Hippocampal formation (tissue), 2 donors: ENCODE measurements around the gene RANBP17.
"Not testable (repeated sequence)": the region's sequence is repeated elsewhere in the genome, so short reads cannot be mapped to it uniquely, and the experiment has no call there.

Experiments used
- DNase-seq, 2 donors: peaks; one replicate each; lab custom pipeline; 2025; lab: John Stamatoyannopoulos, UW

RANBP17 gene

DNA sequence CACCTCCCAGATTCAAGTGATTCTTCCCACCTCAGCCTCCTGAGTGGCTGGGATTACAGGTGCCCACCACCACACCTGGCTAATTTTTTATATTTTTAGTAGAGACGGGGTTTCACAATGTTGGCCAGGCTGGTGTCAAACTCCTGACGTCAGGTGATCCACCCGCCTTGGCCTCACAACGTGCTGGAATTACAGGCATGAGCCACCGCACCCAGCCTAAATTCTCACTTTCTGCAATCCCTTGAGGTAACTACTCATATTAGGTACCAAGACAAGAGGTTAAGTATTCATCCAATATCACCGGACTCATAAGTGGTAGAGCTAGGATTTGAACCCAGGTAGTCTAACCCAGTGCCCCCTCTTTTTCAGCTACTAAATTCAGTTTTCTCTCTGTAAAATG lies 436.1 kb downstream of the RANBP17 start:
- DNase-seq, result not testable (repeated sequence)

DNA sequence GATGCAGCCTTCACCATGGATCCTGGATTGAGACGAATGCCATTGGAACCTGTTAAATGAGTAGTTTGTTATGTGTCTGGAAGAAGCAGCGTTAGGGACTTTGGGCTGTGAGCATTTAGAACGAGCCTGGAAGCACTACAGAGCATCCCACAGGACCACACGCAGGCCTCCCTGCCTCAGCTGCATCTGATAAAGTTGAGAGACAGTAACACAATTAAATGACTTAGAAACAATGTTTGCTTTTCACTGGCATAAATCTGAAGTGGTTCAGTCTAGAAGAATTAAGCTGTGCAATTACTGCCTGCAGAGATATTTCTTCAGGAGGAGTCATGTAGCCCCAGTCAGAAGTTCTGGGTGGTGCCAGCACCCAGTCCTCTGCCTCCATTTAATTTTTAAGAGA lies 437.4 kb downstream of the RANBP17 start:
- DNase-seq, result no peak

DNA sequence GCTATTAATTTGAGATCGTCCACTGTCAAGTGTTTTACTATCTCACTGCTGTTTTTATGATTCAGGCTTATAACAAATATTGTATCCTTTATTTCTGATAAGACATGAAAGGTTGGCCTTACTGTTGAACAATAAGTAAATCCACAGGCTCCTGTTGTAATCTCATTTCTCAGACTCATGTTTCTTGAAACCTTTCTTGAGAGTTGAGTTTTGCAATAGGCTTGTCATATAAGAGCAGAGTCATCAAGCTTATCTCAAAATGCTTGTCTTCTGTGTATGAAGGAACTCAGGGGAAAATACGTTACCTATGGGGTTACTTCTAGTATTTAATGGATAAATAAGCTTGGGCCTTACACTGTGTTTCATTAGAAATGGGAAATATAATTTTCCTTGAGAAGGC lies 438.0 kb downstream of the RANBP17 start:
- no peak for DNase-seq

DNA sequence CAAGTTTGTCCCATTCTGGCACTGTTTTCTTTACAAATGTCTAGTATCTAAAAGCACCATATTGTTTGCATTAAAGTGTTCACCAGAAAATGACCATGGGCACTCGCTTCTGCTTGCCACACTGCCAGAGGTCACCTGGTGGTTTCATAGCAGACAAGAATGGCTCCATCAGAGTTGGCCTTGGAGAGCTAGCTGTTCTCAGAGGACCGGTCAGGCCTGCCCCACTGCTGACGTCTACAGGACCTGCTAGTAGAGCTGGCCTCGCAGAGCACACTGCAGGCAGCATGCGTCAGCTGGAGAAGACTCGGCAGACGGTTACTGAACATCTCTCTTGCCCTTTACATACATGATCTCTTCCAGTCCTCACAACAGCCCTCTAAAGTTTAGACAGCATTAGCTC lies 438.5 kb downstream of the RANBP17 start:
- no peak for DNase-seq

DNA sequence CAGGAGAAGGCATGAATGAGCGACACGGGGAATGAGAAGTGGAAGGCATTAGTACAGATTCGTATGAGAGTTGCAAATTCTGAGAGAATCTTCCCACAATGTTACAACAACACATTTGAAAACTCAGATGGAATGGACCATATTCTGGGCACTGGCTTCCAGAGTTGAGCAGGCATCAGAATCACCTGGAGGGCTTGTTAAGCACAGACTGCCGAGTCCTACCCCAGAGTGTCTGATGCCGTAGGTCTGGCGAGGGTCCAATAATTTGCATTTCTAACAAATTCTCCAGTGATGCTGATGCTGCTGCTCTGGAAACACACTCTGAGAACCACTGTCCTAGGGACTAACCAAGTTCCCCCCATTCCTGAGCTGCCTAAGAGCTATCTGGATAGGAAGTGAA lies 444.3 kb downstream of the RANBP17 start:
- no peak for DNase-seq

DNA sequence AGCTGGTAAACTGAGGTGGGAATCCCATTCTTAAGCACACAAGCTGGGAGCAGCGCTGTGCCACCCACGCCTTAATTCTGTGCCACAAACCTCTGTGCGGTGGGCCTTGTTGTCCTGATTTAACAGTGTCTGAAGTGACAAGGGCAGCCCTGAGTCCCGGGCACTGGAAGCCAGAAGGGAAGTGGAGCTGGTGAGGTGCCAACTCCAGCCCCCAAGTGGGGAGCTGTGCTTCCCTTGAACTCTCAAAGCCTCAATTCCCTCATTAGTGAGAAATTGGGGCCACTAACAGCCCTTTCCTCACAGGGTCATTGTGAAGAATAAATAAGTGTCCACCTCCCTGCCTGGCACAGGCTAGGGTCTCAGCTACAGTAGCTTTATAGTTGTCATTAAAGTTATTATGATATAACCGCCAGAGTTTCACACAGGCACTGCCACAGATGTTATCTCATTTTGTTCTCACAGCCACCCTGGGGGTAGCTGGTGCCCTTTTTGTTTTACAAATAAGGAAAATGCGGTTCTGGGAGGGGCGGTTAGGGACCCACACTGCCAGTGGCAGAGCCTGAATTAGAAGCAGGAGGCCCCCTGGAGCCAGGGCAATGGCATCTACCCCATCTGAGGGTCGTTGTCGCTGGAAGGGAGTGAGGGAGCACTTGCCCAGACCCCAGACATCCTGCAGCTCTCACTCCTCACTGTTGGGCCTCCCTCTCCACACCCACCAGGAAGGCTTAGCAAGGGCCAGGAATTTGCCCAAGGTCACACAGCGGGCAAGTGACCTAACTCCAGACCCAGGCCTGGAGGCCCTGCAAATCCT lies 445.2 kb downstream of the RANBP17 start:
- DNase-seq, result no peak

DNA sequence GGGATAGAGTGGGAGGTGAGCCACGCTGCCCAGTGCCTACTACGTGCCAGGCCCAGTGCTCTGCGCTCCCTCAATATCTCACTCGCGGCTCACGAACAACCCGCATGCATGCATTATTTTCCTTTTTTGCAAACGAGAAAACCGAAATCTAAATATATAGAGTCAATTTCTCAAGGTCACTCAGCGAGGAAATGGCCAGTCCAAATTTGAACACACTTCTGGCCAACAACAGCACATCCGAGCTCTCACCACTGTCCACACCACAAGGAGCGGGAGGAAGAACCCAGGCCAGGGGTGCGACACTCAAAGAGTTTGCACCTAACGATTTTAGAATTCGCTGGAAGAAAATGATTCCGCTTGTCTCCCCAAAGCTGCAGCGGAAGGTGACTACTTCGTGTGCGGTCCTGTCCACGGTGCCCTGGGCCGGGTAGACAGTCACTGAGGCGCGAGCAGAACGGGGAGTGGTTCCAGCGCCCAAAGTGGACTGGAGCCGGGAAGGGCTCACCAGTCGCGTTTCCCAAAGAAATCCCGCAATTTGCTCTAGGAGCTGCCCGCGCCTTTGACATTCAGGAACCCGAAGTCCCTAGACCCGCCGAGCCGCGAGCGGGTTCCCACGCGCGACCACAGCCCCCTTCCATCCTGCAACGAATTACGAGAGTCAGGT lies 446.1 kb downstream of the RANBP17 start:
- no peak for DNase-seq

DNA sequence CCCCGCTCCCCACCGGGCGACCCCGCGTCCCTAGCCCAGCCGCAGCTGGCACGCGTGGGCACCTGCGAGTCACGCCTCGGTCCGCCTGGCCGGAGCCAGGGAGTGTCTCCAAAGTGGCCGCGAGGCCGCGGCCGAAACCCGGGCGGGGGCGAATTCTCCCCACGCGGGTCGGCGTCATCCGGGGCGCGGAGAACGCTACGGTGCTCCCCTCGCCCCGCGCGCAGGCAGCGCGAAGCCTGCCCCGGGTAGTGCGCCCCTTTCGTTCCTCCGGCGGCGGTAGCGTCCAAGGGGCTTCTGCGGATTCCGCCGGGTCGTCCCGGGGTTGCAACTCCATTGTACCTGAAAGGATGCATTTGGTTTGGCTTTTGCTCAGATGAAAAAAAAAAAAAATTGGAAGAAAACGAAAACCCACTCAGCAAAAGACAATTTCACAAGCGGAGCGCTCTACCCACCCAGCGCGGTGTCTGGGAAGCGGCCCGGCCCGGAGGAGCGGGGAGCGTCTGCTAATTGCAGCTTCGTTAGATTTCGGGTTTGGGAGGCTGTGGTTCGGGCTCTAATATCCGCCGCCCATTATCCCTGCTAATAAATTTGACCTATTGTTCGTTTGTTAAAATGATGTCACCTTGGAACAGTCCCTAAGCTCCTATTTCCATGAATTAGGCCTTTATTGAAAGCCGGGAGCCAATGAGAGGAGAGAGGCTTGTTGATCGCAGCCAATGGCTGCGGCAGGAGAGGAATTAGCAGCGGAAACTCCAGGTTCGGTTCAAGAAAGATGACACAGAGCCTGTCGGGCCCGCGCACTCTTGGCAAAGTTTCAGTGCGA lies 446.8 kb downstream of the RANBP17 start, which contains the start of gene TLX3:
Gene TLX3 (plus strand): TSS at position 796 of the 823 bp plus-strand sequence. CDS start 118 bp downstream, outside the sequence.
- DNase-seq, result no peak

DNA sequence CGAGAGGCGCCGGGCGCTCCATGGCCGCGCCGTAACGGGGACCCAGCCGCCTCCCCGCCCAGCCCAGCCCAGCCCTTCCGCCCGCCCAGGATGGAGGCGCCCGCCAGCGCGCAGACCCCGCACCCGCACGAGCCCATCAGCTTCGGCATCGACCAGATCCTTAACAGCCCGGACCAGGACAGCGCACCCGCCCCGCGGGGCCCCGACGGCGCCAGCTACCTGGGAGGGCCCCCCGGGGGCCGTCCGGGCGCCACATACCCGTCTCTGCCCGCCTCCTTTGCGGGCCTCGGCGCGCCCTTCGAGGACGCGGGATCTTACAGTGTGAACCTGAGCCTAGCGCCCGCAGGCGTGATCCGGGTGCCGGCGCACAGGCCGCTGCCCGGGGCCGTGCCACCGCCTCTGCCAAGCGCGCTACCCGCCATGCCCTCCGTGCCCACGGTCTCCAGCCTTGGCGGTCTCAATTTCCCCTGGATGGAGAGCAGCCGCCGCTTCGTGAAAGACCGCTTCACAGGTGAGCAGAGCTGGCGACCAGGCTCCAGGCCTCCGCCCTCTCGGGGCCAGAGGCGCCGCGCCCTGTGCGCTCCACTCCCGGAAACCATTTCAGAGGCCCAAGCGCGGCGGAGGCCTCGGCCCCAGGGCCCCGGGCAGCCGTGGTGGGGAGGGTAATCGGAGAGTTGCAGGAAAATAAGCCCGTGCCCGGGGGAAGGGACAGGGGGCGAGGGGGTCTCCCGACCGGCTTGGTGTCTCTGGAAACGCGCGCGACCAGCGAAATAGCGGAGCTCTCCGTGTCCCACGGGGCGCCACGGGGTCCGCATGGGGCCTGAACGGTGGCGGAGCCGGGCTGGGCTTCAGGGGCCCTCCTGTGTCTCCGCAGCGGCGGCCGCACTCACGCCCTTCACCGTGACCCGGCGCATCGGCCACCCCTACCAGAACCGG lies 447.7 kb downstream of the RANBP17 start:
- no peak for DNase-seq

DNA sequence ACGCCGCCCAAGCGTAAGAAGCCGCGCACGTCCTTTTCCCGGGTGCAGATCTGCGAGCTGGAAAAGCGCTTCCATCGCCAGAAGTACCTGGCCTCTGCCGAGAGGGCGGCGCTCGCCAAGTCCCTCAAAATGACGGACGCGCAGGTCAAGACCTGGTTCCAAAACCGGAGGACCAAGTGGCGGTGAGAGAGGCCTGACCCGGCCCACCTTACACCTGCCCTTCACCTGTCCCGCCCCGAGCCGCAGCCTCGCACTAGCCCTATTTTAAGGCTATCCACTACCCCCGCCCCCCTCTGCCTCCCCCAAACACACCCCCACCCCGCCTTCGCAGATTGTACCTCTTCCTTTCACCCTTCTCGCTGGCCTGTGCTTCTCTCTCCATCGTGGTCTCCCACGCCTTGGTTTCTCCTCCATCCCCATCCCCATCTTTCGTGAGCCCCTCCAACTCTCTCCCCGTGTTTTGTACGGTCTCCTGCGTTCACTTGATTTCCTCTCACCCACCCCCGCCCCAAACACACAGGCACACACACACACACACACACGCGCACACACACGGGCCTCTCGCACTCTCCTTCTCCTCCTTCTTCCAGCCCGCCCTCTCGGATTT lies 448.5 kb downstream of the RANBP17 start:
- no peak for DNase-seq

DNA sequence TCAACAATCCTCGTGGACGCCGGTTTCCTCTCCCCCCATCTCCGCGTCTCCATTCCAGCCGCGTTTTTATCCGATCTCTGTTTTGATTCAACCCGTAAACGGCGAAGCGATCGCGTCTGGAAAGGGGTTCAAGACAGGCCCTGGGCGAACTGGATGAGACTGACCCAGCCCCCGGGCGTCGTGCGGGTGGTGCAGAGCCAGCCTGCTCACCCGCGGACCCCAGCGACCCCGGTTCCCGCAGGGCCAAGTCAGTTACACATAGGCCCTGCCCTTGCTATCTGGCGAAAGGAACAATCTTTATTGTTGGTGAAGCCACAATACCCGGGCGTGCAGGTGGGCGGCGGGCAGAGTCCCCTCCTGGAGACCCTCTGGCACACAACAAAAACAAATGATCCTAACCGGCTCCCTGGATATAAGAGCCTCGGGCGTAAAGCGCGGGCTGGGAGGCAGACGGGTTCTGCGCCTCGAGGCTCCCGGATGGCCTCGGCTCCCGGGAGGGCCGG lies 449.1 kb downstream of the RANBP17 start:
- DNase-seq, result no peak

DNA sequence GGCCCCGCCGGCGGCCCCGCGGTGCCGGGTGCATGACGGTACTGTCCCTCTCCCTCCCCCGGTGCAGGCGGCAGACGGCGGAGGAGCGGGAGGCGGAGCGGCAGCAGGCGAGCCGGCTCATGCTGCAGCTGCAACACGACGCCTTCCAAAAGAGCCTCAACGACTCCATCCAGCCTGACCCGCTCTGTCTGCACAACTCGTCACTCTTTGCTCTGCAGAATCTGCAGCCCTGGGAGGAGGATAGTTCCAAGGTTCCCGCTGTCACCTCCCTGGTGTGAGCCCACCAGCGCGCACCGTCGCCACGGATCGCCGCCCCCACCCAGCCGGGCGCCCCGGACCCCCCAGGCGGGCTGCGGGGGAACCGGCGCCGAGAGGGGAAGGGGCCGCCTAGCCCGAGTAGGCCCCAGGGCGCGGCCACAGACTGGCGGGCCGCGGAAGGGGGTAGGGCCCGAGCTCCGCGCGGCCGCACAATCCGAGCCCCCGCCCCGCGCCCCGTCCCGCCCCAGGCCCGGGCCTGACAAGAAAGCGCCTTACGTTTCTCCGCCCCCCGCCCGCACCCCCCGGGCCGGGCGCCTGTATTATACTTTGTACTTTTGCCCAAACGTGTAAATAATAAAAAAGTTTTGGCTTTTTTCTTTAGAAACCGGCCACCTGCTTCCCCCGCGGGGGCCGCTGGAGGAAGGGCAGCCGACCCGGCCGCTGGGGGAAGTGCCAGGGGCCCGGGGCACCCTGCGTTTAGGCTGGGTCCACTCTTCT lies 449.7 kb downstream of the RANBP17 start:
- DNase-seq, result no peak

DNA sequence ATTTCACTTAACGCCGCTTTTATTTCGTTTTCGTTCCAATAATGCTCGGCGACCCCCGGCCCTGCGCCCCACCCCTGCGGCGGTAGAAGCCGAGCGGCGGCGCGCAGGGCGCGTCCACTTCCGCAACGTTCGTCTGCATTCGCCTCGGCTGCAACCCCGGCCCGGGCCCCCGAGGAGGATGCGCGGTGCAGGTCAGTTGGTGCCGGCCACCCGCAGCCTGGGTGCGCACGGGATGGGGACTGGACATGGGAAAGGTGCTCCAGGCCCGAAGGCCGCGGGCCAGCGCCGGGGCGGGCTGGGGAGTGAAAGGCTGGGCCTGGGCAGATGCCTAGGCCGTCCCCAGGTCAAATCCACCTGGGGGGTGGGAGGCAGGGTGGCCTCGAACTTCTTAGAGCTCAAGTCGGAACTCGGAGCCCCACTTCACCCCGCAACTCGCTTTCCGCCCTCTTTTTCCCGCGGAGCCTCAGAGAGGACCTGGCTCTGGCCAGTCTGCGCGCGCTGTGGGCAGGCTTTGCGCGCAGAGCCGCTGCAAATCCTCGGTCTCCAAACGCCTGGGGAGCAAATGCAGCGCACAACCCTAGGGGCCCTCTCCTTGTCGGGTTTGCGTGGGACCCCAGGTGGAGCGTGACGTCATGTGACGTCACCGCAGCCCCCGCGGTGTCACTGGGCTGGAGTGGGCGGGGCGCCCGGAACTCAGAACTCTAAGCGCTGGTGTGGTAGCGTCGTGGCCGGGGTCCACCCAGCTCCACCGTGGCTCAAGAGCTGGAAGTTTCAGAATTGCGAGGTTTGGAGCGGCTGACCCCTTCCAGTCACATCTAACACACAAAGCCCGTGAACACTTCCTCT lies 450.5 kb downstream of the RANBP17 start:
- no peak for DNase-seq

DNA sequence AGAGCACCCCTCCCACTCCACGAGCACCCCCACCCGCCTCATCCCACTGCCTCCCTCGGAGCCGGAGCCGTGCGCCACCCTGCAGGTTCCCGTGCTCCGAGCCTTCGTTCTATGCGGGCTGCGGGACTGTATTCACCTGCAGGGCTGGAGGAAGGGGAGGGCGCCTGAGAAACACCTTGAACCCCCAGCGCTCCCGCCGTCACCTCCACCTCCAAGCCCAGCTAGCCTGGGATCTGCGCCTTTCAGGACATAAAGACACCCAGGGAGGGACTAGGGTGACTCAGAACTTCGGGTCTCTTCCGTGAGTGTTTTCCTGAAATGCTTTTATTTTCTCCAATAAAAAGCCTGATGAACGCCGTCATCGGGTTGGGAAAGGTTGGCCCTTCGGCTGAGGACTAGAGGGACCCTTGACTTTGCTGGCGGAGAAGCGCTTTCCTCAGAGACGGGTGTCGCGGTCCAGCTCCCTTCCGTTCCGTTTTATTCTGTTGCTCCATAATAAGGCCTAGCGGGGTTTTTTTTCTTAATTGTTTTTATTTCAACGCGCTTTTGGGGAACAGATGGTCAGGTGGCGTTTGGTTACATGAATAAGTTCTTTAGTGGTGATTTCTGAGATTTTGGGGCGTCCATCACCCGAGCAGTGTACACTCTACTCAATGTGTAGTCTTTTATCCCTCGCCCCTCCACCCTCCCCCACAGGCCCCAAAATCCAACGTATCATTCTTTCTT lies 451.8 kb downstream of the RANBP17 start:
- DNase-seq, result no peak

DNA sequence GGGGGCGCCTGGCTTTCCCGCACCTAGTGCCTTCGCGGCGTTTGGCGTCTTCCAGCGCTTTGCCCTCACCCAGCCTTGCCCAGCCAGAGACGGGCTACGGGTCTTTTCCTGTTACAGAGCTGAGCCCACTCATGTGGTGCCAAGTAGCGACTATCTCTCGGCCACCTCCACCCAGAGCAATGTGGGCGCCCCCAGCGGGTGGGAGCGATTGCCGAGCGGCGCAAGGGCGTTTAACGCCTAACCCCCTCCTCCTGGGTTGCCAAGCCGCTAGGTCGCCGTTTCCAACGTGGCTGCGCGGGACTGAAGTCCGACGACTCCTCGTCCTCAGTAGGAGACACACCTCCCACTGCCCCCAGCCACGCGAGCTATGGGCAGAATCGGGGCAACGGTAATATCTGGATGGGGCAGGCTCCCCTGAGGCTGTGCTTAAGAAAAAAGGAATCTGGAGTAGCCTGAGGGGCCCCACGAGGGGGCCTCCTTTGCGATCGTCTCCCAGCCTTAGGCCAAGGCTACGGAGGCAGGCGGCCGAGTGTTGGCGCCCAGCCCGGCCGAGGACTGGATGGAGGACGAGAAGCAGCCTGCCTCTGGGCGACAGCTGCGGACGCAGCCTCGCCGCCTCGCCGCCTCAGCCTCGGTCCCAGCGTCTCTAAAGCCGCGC lies 453.0 kb downstream of the RANBP17 start:
- DNase-seq, result no peak

DNA sequence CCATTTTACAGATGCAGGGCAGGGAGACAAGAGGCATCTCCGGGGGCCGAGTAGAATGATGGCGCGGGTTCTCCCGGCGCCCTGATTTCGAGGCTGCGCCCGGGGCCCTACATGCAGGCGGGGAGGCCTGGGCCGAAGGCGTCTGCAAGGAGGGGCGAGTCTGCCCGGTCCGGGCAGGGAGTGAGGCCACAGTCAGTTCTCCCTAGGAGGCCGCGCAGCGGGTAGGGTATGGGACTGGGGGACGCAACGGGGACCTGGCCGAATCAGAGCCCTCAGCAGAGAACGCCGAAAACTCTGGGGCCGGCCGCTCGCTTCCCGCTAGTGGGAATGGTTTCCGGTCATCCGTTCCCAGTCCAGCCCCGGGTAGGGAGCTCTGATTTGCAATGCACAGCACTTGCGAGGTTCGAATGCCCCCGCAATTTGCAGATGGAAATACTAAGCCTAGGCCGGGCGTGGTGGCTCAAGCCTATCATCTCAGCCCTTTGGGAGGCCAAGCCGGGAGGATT lies 453.6 kb downstream of the RANBP17 start:
- no peak for DNase-seq

DNA sequence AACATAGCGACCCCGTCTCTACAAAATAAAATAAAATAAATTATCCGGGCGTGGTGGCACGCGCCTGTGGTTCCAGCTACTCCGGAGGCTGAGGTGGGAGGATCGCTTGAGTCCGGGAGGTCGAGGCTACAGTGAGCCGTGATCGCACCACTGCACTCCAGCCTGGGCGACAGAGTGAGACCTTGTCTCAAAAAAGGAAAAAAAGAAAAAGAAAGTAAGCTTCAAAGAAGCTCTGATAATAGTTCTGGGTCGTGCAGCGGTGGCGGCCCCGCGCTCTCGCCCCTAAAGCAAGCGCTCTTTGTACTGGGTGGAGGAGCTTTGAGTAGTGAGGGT lies 454.1 kb downstream of the RANBP17 start:
- DNase-seq, result no peak
